PC-9 (cell line): ENCODE data around the gene CACNA1B. TPM values are rescaled to one million over a fixed set of nuclear protein-coding genes. Genes with fewer than 3 reads are reported as not detected.

Experiments used
- BruUV-seq: library from RNA; stranded (reverse); fragments of 400-500 nt; replicated peaks from 2 replicates; lab custom pipeline; 2021; lab: Mats Ljungman, UMichigan
- CTCF ChIA-PET: fragments of 300-600 bp; sonication (Branson Sonifier 250); formaldehyde crosslinking; loops from one replicate; lab custom pipeline; 2022; ENCODE audit warnings: antibody characterized with exemption; lab: Charles Lee
- POLR2A ChIA-PET: fragments of 300-600 bp; sonication (Branson Sonifier 250); formaldehyde crosslinking; loops from one replicate; lab custom pipeline; 2022; ENCODE audit warnings: antibody characterized with exemption; ENCODE audit not compliant: unreplicated experiment; lab: Charles Lee
- DNase-seq, 2 experiments: peaks; one replicate each; pipeline versions ENCODE4 v3.0.0 to v3.0.0-alpha.2; 2015 to 2022; ENCODE audit warnings: mixed read lengths in 1 of 2
- H2AFZ ChIP-seq: fragments of 200-600 bp; sonication (generic); 2 replicates; pipeline ENCODE4 v1.8.1; 2017; ENCODE audit warnings: antibody characterized with exemption
- H3F3A ChIP-seq: fragments of 200-600 bp; sonication (generic); 2 replicates; pipeline ENCODE4 v1.8.1; 2017; ENCODE audit warnings: antibody characterized with exemption, mild to moderate bottlenecking, low read depth; ENCODE audit not compliant: insufficient read depth
- H3K27ac ChIP-seq: fragments of 200-600 bp; sonication (generic); 2 replicates; pipeline ENCODE4 v1.6.1; 2016; ENCODE audit warnings: mixed run types
- H3K27me3 ChIP-seq: fragments of 200-600 bp; sonication (generic); 2 replicates; pipeline ENCODE4 v1.6.1; 2016; ENCODE audit warnings: low read depth, mixed run types; ENCODE audit not compliant: insufficient read depth
- H3K36me3 ChIP-seq: fragments of 200-600 bp; sonication (generic); 2 replicates; pipeline ENCODE4 v1.6.1; 2016; ENCODE audit warnings: low read depth, mixed run types
- H3K4me1 ChIP-seq: fragments of 200-600 bp; sonication (generic); replicated peaks from 2 replicates; pipeline ENCODE4 v1.6.1; 2016; ENCODE audit warnings: mixed run types; ENCODE audit not compliant: insufficient read depth
- H3K4me2 ChIP-seq: fragments of 200-600 bp; sonication (generic); 2 replicates; pipeline ENCODE4 v1.6.1; 2017; ENCODE audit warnings: mixed run types
- H3K4me3 ChIP-seq: fragments of 200-600 bp; sonication (generic); 2 replicates; pipeline ENCODE4 v1.6.1; 2016; ENCODE audit warnings: mixed run types
- H3K79me2 ChIP-seq: fragments of 200-600 bp; sonication (generic); 2 replicates; pipeline ENCODE4 v1.6.1; 2017; ENCODE audit warnings: low read depth, mixed run types
- H3K9me2 ChIP-seq: fragments of 200-600 bp; sonication (generic); 2 replicates; pipeline ENCODE4 v1.8.1; 2017; ENCODE audit warnings: mild to moderate bottlenecking; ENCODE audit not compliant: insufficient read depth
- H3K9me3 ChIP-seq: fragments of 200-600 bp; sonication (generic); 2 replicates; pipeline ENCODE4 v1.8.1; 2016; ENCODE audit warnings: low read depth; ENCODE audit not compliant: insufficient read depth
- H4K20me1 ChIP-seq: fragments of 200-600 bp; sonication (generic); 2 replicates; pipeline ENCODE4 v1.8.1; 2017; ENCODE audit not compliant: insufficient read depth
- EZH2 ChIP-seq: fragments of 200-600 bp; sonication (generic); IDR thresholded peaks from 2 replicates; pipeline ENCODE4 v1.8.0; 2017; ENCODE audit warnings: antibody characterized with exemption, low read depth
- intact Hi-C: fragments of 100-400 bp; cut with micrococcal nuclease; formaldehyde crosslinking; loops from one replicate; pipeline ENCODE4 v1.10.0; 2022; ENCODE audit not compliant: unreplicated experiment
- total RNA-seq: library from RNA; stranded (reverse); gene quantifications from 2 replicates; pipeline ENCODE4 v1.2.3, GENCODE V29; 2021
- TF ChIP-seq, protein P1 (sequence below): fragments of 200-600 bp; sonication (generic); conservative IDR thresholded peaks from 2 replicates; pipeline ENCODE4 v1.6.1; 2017; ENCODE audit warnings: mixed run types, antibody characterized with exemption, mild to moderate bottlenecking, moderate library complexity

The CACNA1B gene
- total RNA-seq, 1 experiment from 2014 or later: not detected

DNA sequence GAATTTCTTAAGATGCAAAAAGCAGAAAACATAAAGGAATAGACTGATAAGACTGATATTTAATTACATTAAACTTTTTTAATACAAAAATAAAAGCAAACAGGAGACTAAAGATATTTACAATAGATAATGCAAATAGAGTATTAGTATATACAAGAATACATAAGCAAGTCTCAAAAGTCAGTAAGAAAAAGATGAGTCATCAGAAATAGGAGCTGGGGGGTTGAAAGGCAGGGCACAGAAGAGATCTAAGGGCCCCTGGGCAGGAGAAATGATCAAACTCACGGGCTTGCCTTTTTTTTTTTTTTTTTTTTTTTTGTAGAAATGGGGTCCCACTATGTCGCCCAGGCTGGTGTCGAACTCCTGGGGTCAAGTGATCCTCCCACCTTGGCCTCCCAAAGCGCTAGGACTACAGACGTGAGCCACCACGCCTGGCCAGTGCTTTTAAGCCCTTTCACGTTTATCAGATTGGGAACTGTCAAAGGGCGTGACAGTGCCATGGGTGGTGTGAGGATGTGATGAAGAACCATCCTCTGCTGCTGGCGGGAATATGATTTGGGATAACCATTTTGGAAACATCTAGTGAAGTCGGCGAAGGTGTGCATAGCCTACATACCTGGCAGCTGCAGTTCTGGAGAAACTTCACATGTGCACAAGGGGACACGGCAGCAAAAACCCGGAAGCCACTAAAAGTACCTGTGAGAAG lies 126.1 kb downstream of the CACNA1B start:
- Histone ChIP-seq H3K36me3 (no peaks in the 10 kb centered on the region), H3K9me2 (no peaks in the 10 kb centered on the region; the same call in 1 of the 2 replicates), H3K27me3 (peaks cover 81% of the 10 kb centered on the region), H3K4me1 (no peaks in the 10 kb centered on the region), H3K79me2 (no peaks in the 10 kb centered on the region), H3K27ac (no peak overlapping the region), H3F3A (no peaks in the 10 kb centered on the region), H3K9me3 (no peaks in the 10 kb centered on the region), H3K4me2 (no peak overlapping the region), H2AFZ (no peak overlapping the region), H3K4me3 (no peak overlapping the region), H4K20me1 (no peaks in the 10 kb centered on the region)
- ChIA-PET CTCF (no interaction called here), POLR2A (no interaction called here)
- no TSS peak for BruUV-seq
- no peak for TF ChIP-seq EZH2
- TF ChIP-seq, protein P1, sequence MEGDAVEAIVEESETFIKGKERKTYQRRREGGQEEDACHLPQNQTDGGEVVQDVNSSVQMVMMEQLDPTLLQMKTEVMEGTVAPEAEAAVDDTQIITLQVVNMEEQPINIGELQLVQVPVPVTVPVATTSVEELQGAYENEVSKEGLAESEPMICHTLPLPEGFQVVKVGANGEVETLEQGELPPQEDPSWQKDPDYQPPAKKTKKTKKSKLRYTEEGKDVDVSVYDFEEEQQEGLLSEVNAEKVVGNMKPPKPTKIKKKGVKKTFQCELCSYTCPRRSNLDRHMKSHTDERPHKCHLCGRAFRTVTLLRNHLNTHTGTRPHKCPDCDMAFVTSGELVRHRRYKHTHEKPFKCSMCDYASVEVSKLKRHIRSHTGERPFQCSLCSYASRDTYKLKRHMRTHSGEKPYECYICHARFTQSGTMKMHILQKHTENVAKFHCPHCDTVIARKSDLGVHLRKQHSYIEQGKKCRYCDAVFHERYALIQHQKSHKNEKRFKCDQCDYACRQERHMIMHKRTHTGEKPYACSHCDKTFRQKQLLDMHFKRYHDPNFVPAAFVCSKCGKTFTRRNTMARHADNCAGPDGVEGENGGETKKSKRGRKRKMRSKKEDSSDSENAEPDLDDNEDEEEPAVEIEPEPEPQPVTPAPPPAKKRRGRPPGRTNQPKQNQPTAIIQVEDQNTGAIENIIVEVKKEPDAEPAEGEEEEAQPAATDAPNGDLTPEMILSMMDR: no peak
- no peak for DNase-seq
- intact Hi-C loops: no loop called here

DNA sequence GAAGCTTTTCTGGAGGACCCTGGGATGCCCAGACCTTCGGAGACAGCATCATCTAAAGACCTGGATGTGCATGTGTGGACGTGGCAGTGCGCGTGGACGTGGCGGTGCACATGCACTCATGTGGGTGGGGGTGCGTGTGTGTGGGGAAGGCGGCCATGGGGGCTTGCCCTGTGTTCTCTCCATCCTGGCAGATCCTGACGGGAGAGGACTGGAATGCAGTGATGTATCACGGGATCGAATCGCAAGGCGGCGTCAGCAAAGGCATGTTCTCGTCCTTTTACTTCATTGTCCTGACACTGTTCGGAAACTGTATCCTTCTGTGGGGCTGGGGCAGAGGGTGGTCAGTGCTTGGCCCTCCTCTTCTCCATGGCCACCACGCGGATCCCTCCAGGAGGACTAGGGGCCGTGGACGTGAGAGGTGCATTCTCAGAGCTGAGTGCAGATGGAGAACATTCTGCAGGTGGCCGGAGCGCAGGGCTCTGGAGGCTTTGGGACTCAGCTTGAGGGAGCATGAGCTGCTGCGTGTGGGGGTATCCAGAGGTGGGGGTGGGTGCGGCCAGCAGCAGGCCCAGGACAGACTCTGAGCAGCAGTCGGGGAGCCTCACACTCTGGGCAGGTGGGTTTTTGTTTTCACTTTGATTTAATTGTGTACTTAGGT lies 129.1 kb downstream of the CACNA1B start:
- CTCF ChIA-PET: no interaction called here

DNA sequence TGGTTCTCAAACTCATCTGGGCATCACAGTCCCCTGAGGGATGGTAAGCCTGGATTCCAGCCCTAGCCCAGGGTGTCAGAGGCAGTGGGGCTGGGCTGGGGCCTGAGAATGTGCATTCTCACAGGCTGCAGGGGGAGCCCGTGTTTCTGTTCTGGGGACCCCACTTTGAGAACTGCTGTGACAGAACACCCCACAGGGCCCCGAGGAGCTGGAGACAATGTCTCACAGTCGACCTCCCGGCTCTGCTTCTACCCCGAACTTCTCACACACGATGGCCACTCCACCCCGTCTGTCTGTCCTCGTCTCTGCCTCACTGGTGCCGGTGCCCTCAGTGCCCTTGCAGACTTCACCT lies 130.0 kb downstream of the CACNA1B start:
- no peaks in the 10 kb centered on the region for H3K9me2 ChIP-seq
- H3K4me3 ChIP-seq: no peak overlapping the region
- no peak overlapping the region for H3K4me2 ChIP-seq
- H2AFZ ChIP-seq: no peak overlapping the region
- H4K20me1 ChIP-seq: no peaks in the 10 kb centered on the region
- no peak overlapping the region for H3K27ac ChIP-seq
- TF ChIP-seq EZH2: no peak
- TF ChIP-seq, protein P1: no peak
- H3K27me3 ChIP-seq: peaks cover 90% of the 10 kb centered on the region
- ChIA-PET POLR2A (no interaction called here), CTCF (no interaction called here)
- H3K79me2 ChIP-seq: no peaks in the 10 kb centered on the region
- no peaks in the 10 kb centered on the region for H3K9me3 ChIP-seq
- H3F3A ChIP-seq: no peaks in the 10 kb centered on the region
- H3K4me1 ChIP-seq: no peaks in the 10 kb centered on the region
- no peak for DNase-seq
- H3K36me3 ChIP-seq: no peaks in the 10 kb centered on the region
- intact Hi-C loops: no loop called here
- BruUV-seq: no TSS peak

More for the DNA sequence above, 129.1 kb downstream of the CACNA1B start:
- no TSS peak for BruUV-seq
- H4K20me1 ChIP-seq: no peaks in the 10 kb centered on the region
- no peaks in the 10 kb centered on the region for H3K9me2 ChIP-seq
- H3K27me3 ChIP-seq: peaks cover 87% of the 10 kb centered on the region
- no peaks in the 10 kb centered on the region for H3F3A ChIP-seq
- no peak overlapping the region for H3K4me3 ChIP-seq
- H3K4me1 ChIP-seq: no peaks in the 10 kb centered on the region
- H3K4me2 ChIP-seq: no peak overlapping the region
- H3K36me3 ChIP-seq: no peaks in the 10 kb centered on the region
- intact Hi-C loops: no loop called here
- H3K27ac ChIP-seq: no peak overlapping the region
- H3K79me2 ChIP-seq: no peaks in the 10 kb centered on the region
- no peak for TF ChIP-seq EZH2
- TF ChIP-seq, protein P1: no peak
- no peak overlapping the region for H2AFZ ChIP-seq
- H3K9me3 ChIP-seq: no peaks in the 10 kb centered on the region
- POLR2A ChIA-PET: no interaction called here
- no peak for DNase-seq
